Esophagus squamous epithelium (tissue), 4 donors: ENCODE data around the gene NCKAP5.

ENCODE experiments used
- POLR2A ChIP-seq, 4 donors: fragments of 450-650 bp; IDR thresholded peaks; one replicate each; pipeline ENCODE4 v1.6.1; 2017; ENCODE audit warnings: antibody characterized with exemption in 4 of 4, mild to moderate bottlenecking in 4 of 4, moderate library complexity in 3 of 4
- TF ChIP-seq, protein P1 (sequence below), 6 experiments: fragments of 450-650 bp in 4 of 6; fragments of 200-600 bp in 2 of 6; sonication (generic) in 2 of 6; IDR thresholded peaks; one replicate each; pipeline ENCODE4 v1.5.1; 2016 to 2019; ENCODE audit warnings: antibody characterized with exemption in 6 of 6, mild to moderate bottlenecking in 4 of 6, moderate library complexity in 4 of 6

GRCh38 chr2:133317178-133317577, 251.1 kb downstream of the NCKAP5 start:
- no peak for TF ChIP-seq POLR2A (IDR thresholded peaks at IDR 0.05)
- TF ChIP-seq, protein P1, sequence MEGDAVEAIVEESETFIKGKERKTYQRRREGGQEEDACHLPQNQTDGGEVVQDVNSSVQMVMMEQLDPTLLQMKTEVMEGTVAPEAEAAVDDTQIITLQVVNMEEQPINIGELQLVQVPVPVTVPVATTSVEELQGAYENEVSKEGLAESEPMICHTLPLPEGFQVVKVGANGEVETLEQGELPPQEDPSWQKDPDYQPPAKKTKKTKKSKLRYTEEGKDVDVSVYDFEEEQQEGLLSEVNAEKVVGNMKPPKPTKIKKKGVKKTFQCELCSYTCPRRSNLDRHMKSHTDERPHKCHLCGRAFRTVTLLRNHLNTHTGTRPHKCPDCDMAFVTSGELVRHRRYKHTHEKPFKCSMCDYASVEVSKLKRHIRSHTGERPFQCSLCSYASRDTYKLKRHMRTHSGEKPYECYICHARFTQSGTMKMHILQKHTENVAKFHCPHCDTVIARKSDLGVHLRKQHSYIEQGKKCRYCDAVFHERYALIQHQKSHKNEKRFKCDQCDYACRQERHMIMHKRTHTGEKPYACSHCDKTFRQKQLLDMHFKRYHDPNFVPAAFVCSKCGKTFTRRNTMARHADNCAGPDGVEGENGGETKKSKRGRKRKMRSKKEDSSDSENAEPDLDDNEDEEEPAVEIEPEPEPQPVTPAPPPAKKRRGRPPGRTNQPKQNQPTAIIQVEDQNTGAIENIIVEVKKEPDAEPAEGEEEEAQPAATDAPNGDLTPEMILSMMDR (IDR thresholded peaks at IDR 0.05): no peak
